Endothelial cell (in vitro differentiated cells): Measurements from ENCODE around the gene PPL. TPM values are rescaled to one million over a fixed set of nuclear protein-coding genes. Genes with fewer than 3 reads are reported as not detected.

Experiments
- DNase-seq: peaks from one replicate; pipeline ENCODE4 v3.0.0; 2021; ENCODE audit warnings: low spot score
- H3K27ac Mint-ChIP-seq: one replicate; pipeline ENCODE4 v1.8.0; 2021; ENCODE audit warnings: mixed read lengths, inconsistent platforms; ENCODE audit not compliant: unreplicated experiment
- H3K27me3 Mint-ChIP-seq: one replicate; pipeline ENCODE4 v1.8.0; 2021; ENCODE audit warnings: mild to moderate bottlenecking, moderate library complexity, mixed read lengths, inconsistent platforms; ENCODE audit not compliant: unreplicated experiment
- H3K36me3 Mint-ChIP-seq: one replicate; pipeline ENCODE4 v1.8.0; 2021; ENCODE audit warnings: mild to moderate bottlenecking, low read depth, mixed read lengths, inconsistent platforms; ENCODE audit not compliant: unreplicated experiment
- H3K4me1 Mint-ChIP-seq: one replicate; pipeline ENCODE4 v1.8.0; 2021; ENCODE audit warnings: mild to moderate bottlenecking, mixed read lengths, inconsistent platforms; ENCODE audit not compliant: unreplicated experiment
- H3K4me3 Mint-ChIP-seq: one replicate; pipeline ENCODE4 v1.8.0; 2021; ENCODE audit warnings: mild to moderate bottlenecking, mixed read lengths, inconsistent platforms; ENCODE audit not compliant: unreplicated experiment
- H3K9me3 Mint-ChIP-seq: one replicate; pipeline ENCODE4 v1.8.0; 2021; ENCODE audit warnings: mixed read lengths, inconsistent platforms; ENCODE audit not compliant: unreplicated experiment
- total RNA-seq: library from RNA; stranded (reverse); fragmentation: NEBNext Ultra II Directional; extraction: Animal tissue kit (Norgen Biotek cat#: 25700); gene quantifications from one replicate; pipeline ENCODE4 v1.2.1, GENCODE V29; 2021; ENCODE audit not compliant: unreplicated experiment
- TF ChIP-seq, protein P1 (sequence below): fragments of 200-600 bp; sonication (generic); IDR thresholded peaks from one replicate; pipeline ENCODE4 v1.5.0; 2021; ENCODE audit warnings: antibody characterized with exemption; ENCODE audit not compliant: unreplicated experiment

Gene PPL
- total RNA-seq, 1 donor from 2014 or later, result 1.1 TPM

DNA sequence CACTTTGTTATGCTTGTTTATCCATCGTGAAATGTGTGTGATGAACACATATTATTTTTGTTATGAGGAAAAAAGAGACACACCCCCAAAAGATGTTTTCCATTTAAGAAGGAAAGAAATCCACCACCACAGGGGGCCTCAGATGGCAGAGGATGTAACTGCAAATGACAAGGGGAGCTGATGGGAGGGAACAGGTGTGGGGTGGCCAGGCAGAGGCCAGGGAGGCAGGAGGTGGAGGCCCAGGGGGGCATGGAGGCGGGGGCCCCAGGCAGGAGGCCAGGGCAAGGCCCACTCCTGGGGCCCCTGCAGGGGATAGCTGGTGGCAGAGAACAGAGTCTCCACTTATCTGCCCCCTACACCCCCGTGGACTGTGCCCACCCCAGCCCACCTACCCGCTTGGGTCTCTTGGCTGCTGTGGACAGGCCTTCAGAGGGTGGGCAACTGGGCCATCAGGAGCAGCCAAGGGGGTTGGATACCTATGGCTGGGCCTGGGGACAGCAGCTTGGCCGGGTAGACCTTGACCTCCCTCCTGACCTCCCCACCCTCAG is 28.0 kb downstream of the PPL start:
- no peak for DNase-seq
- TF ChIP-seq, protein P1, sequence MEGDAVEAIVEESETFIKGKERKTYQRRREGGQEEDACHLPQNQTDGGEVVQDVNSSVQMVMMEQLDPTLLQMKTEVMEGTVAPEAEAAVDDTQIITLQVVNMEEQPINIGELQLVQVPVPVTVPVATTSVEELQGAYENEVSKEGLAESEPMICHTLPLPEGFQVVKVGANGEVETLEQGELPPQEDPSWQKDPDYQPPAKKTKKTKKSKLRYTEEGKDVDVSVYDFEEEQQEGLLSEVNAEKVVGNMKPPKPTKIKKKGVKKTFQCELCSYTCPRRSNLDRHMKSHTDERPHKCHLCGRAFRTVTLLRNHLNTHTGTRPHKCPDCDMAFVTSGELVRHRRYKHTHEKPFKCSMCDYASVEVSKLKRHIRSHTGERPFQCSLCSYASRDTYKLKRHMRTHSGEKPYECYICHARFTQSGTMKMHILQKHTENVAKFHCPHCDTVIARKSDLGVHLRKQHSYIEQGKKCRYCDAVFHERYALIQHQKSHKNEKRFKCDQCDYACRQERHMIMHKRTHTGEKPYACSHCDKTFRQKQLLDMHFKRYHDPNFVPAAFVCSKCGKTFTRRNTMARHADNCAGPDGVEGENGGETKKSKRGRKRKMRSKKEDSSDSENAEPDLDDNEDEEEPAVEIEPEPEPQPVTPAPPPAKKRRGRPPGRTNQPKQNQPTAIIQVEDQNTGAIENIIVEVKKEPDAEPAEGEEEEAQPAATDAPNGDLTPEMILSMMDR, result no peak
- H3K27me3 Mint-ChIP-seq, result peaks cover 11% of the 10 kb centered on the region
- no peaks in the 10 kb centered on the region for H3K36me3 Mint-ChIP-seq
- H3K4me3 Mint-ChIP-seq, result no peak overlapping the region
- H3K9me3 Mint-ChIP-seq, result no peaks in the 10 kb centered on the region
- no peak overlapping the region for H3K27ac Mint-ChIP-seq
- H3K4me1 Mint-ChIP-seq, result no peaks in the 10 kb centered on the region

DNA sequence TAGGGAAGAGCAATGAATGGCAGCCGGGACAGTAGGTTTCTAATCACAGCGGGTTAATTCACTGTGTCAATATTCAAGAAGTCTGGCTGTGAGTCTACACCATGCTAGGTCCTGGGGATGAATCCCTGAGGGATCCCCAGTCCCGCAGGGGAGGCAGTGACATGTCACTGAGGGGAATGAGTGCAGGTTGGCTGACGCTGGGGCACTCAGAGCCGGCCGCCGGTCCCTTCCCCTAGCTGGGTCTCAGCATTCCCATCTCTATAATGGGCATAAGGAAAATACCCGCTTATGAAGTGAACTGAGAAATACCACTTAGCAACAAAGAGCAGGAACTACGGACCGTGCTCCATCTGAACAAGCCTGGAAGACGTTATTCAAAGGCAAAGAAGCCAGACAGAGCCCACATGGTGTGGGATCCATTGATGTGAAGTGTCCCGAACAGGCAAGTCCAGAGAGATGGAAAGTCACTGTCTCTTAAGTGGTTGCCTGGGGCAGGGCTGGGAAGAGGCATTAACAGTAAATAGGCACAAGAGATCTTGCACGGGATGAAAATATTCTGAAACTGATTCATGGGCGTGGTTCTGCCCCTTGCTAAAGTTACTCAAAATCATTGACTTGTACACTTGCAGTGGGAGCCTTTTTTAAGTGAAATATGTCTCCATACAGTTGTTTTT is 31.9 kb downstream of the PPL start:
- Mint-ChIP-seq H3K9me3 (no peaks in the 10 kb centered on the region), H3K36me3 (no peaks in the 10 kb centered on the region), H3K4me3 (no peak overlapping the region), H3K4me1 (no peaks in the 10 kb centered on the region), H3K27ac (no peak overlapping the region), H3K27me3 (peaks cover 9% of the 10 kb centered on the region)
- no peak for DNase-seq
- TF ChIP-seq, protein P1, result no peak

GRCh38 chr16:4904108-4904941 is 32.6 kb downstream of the PPL start:
- H3K4me1 Mint-ChIP-seq, result no peaks in the 10 kb centered on the region
- no peak overlapping the region for H3K4me3 Mint-ChIP-seq

DNA sequence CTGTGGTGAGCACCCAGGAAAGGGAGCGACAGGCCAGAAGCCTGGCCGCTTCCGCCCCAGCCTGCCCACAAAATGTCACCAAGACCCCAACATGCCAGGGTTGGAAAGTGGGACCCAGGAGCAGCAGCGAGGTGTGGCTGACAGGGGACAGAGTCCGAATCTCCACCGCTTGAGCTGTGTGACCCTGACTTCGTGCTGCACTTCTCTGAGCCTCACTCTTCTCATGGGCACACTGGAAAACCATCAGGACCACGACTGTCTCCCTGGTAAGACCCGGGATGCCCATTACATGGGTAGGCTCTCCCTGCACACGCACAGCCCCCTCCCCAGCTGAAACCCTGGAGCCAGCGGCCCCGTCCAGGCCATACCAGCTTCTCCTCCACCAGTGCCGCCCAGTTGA is 34.9 kb downstream of the PPL start:
- no peak for DNase-seq
- Mint-ChIP-seq H3K36me3 (peaks cover 3% of the 10 kb centered on the region), H3K27ac (no peak overlapping the region), H3K4me3 (no peak overlapping the region), H3K9me3 (no peaks in the 10 kb centered on the region), H3K27me3 (peaks cover 15% of the 10 kb centered on the region), H3K4me1 (no peaks in the 10 kb centered on the region)
- TF ChIP-seq, protein P1, result no peak

More at GRCh38 chr16:4904108-4904941, 32.6 kb downstream of the PPL start:
- DNase-seq, result no peak
- TF ChIP-seq, protein P1, result no peak
- H3K9me3 Mint-ChIP-seq, result no peaks in the 10 kb centered on the region
- H3K27ac Mint-ChIP-seq, result no peak overlapping the region
- H3K36me3 Mint-ChIP-seq, result no peaks in the 10 kb centered on the region
- H3K27me3 Mint-ChIP-seq, result peaks cover 9% of the 10 kb centered on the region

DNA sequence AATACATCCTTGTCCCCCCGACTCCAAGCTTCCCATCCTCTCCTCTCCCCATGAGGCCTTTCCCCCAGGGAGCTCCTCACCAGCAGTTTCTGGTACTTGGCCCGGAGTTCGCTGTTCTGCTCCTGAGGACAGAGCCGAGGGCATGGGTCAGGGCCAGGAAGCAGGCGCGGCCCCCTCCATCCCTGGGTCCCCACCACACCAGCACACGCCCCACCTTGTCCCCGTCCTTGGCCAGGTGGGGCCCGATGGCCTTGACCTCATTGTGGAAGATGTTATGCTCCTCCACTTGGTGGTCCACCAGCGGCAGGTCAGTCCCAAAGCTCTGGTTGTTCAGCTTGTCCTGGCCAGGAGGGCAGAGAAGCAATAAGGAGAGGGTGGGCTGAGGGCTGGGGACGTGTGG is 36.2 kb downstream of the PPL start:
- no peaks in the 10 kb centered on the region for H3K9me3 Mint-ChIP-seq
- DNase-seq, result no peak
- TF ChIP-seq, protein P1, result no peak
- H3K4me1 Mint-ChIP-seq, result no peaks in the 10 kb centered on the region
- peaks cover 15% of the 10 kb centered on the region for H3K27me3 Mint-ChIP-seq
- H3K4me3 Mint-ChIP-seq, result no peak overlapping the region
- H3K36me3 Mint-ChIP-seq, result peaks cover 6% of the 10 kb centered on the region
- H3K27ac Mint-ChIP-seq, result no peak overlapping the region
